ENCODE measurements around the gene ANKRD55.
"Not testable (repeated sequence)": the region's sequence is repeated elsewhere in the genome, so short reads cannot be mapped to it uniquely, and the experiment has no call there.

The ANKRD55 gene

GRCh38 chr5:56102889-56103288, 130.2 kb downstream of the ANKRD55 start:
- DNase-seq (ENCODE audit: low read depth in 2 of 2) = no peak

- DNase-seq (ENCODE audit: low read depth in 2 of 2) = not testable (repeated sequence)
Measured at GRCh38 chr5:56102207-56102606, 130.9 kb downstream of the ANKRD55 start.

- DNase-seq (ENCODE audit: low read depth in 2 of 2) = no peak
Measured at GRCh38 chr5:56101180-56101579, 131.9 kb downstream of the ANKRD55 start.

- no peak for DNase-seq (ENCODE audit: low read depth in 2 of 2)
Measured at GRCh38 chr5:56100439-56101176, 132.5 kb downstream of the ANKRD55 start.

GRCh38 chr5:56099346-56099745, 133.8 kb downstream of the ANKRD55 start:
- no peak for DNase-seq (ENCODE audit: low read depth in 2 of 2)

- DNase-seq (ENCODE audit: low read depth in 2 of 2) = no peak
Measured at GRCh38 chr5:56097055-56097454, 136.1 kb downstream of the ANKRD55 start.

- no peak for DNase-seq (ENCODE audit: low read depth in 2 of 2)
Measured at GRCh38 chr5:56095579-56096102, 137.5 kb downstream of the ANKRD55 start.

GRCh38 chr5:56094579-56095361, 138.4 kb downstream of the ANKRD55 start:
- DNase-seq (ENCODE audit: low read depth in 2 of 2) = peak; percentile 49 to 62

GRCh38 chr5:56093970-56094369, 139.2 kb downstream of the ANKRD55 start:
- no peak for DNase-seq (ENCODE audit: low read depth in 2 of 2)

- no peak for DNase-seq (ENCODE audit: low read depth in 2 of 2)
Measured at GRCh38 chr5:56092115-56092514, 141.0 kb downstream of the ANKRD55 start.

GRCh38 chr5:56091664-56092063, 141.5 kb downstream of the ANKRD55 start:
- DNase-seq (ENCODE audit: low read depth in 2 of 2) = no peak

GRCh38 chr5:56090793-56091460, 142.2 kb downstream of the ANKRD55 start:
- DNase-seq (ENCODE audit: low read depth in 2 of 2) = no peak

GRCh38 chr5:56088967-56089829, 143.9 kb downstream of the ANKRD55 start:
- peak; percentile 11 to 24 for DNase-seq (ENCODE audit: low read depth in 2 of 2)

- no peak for DNase-seq (ENCODE audit: low read depth in 2 of 2)
Measured at GRCh38 chr5:56088431-56088949, 144.6 kb downstream of the ANKRD55 start.

- no peak for DNase-seq (ENCODE audit: low read depth in 2 of 2)
Measured at GRCh38 chr5:56085193-56085592, 147.9 kb downstream of the ANKRD55 start.

- DNase-seq (ENCODE audit: low read depth in 2 of 2) = no peak
Measured at GRCh38 chr5:56083286-56083854, 149.8 kb downstream of the ANKRD55 start.

- not testable (repeated sequence) for DNase-seq (ENCODE audit: low read depth in 2 of 2)
Measured at GRCh38 chr5:56081053-56081642, 152.0 kb downstream of the ANKRD55 start.

- DNase-seq (ENCODE audit: low read depth in 2 of 2) = no peak
Measured at GRCh38 chr5:56080375-56081052, 152.6 kb downstream of the ANKRD55 start.

GRCh38 chr5:56079157-56079500, 154.0 kb downstream of the ANKRD55 start:
- DNase-seq (ENCODE audit: low read depth in 2 of 2) = not testable (repeated sequence)
